MM.1S (cell line): Measurements from ENCODE around the gene ZNF625.

ENCODE experiments used
- DNase-seq: peaks from one replicate; pipeline ENCODE4 v3.0.0-alpha.2; 2015
- H2AFZ ChIP-seq: fragments of 300-600 bp; sonication (generic); 2 replicates; pipeline ENCODE4 v1.6.0; 2016; ENCODE audit warnings: antibody characterized with exemption, low read length
- H3F3A ChIP-seq: fragments of 300-600 bp; sonication (generic); 2 replicates; pipeline ENCODE4 v1.6.1; 2016; ENCODE audit warnings: mild to moderate bottlenecking, antibody characterized with exemption, low read length, moderate library complexity, mixed read lengths; ENCODE audit not compliant: insufficient read depth
- H3K27ac ChIP-seq: fragments of 300-600 bp; sonication (generic); 2 replicates; pipeline ENCODE4 v1.5.1; 2016; ENCODE audit warnings: mild to moderate bottlenecking, low read length
- H3K27me3 ChIP-seq: fragments of 300-600 bp; sonication (generic); replicated peaks from 2 replicates; pipeline ENCODE4 v1.6.0; 2016; ENCODE audit warnings: low read length; ENCODE audit not compliant: insufficient read depth
- H3K36me3 ChIP-seq: fragments of 300-600 bp; sonication (generic); replicated peaks from 2 replicates; pipeline ENCODE4 v1.6.1; 2016; ENCODE audit warnings: mild to moderate bottlenecking, low read length, mixed read lengths; ENCODE audit not compliant: insufficient read depth
- H3K4me1 ChIP-seq: fragments of 300-600 bp; sonication (generic); 2 replicates; pipeline ENCODE4 v1.6.1; 2016; ENCODE audit warnings: low read length, mixed read lengths
- H3K4me2 ChIP-seq: fragments of 300-600 bp; sonication (generic); 2 replicates; pipeline ENCODE4 v1.6.0; 2016; ENCODE audit warnings: low read depth, low read length
- H3K4me3 ChIP-seq: fragments of 300-600 bp; sonication (generic); 2 replicates; pipeline ENCODE4 v1.5.1; 2016; ENCODE audit warnings: low read length, mixed read lengths
- H3K79me2 ChIP-seq: fragments of 300-600 bp; sonication (generic); 2 replicates; pipeline ENCODE4 v1.6.1; 2016; ENCODE audit warnings: mixed run types, low read length, mixed read lengths
- H3K9ac ChIP-seq: fragments of 300-600 bp; sonication (generic); 2 replicates; pipeline ENCODE4 v1.6.1; 2016; ENCODE audit warnings: low read length, mixed read lengths
- H3K9me2 ChIP-seq: fragments of 300-600 bp; sonication (generic); replicated peaks from 2 replicates; pipeline ENCODE4 v1.6.1; 2016; ENCODE audit warnings: mild to moderate bottlenecking, low read length, mixed read lengths; ENCODE audit not compliant: insufficient read depth
- H3K9me3 ChIP-seq: fragments of 300-600 bp; sonication (generic); replicated peaks from 2 replicates; pipeline ENCODE4 v1.6.1; 2016; ENCODE audit warnings: mild to moderate bottlenecking, low read length, mixed read lengths; ENCODE audit not compliant: insufficient read depth
- H4K20me1 ChIP-seq: fragments of 300-600 bp; sonication (generic); 2 replicates; pipeline ENCODE4 v1.6.1; 2016; ENCODE audit warnings: mild to moderate bottlenecking, low read length, moderate library complexity, mixed read lengths; ENCODE audit not compliant: insufficient read depth
- CTCF ChIP-seq: fragments of 300-600 bp; sonication (generic); IDR thresholded peaks from 2 replicates; pipeline ENCODE4 v1.5.1; 2016; ENCODE audit warnings: antibody characterized with exemption, low read length, mixed read lengths
- EZH2 ChIP-seq: fragments of 300-600 bp; sonication (generic); optimal IDR thresholded peaks from 2 replicates; pipeline ENCODE3; 2017; ENCODE audit warnings: low read depth, mild to moderate bottlenecking, antibody characterized with exemption, low read length, mixed read lengths
- EZH2phosphoT487 ChIP-seq: fragments of 300-600 bp; sonication (generic); IDR thresholded peaks from 2 replicates; pipeline ENCODE4 v1.6.1; 2018; ENCODE audit warnings: antibody characterized with exemption, low read length

ZNF625 gene

GRCh38 chr19:12162882-12163806 is 6.6 kb upstream of the ZNF625 start, which contains the start of gene ZNF136:
Gene ZNF136, plus strand, starts transcription at chr19:12163096. Its CDS starts 108 bp downstream, at chr19:12163204.
- no peaks in the 10 kb centered on the region for H3K9me3 ChIP-seq
- H3K27ac ChIP-seq, result peak within 1 kb of the TSS; percentile 61; the same call in 1 of the 2 replicates
- H2AFZ ChIP-seq, result peak within 1 kb of the TSS; percentile 100
- DNase-seq, result peak; percentile 97
- no peaks in the 10 kb centered on the region for H3K4me1 ChIP-seq
- H3K9ac ChIP-seq, result peak within 1 kb of the TSS; percentile 91
- no peaks in the 10 kb centered on the region for H4K20me1 ChIP-seq
- H3F3A ChIP-seq, result no peaks in the 10 kb centered on the region
- H3K4me2 ChIP-seq, result peak within 1 kb of the TSS; percentile 92
- H3K4me3 ChIP-seq, result peak within 1 kb of the TSS; percentile 89
- no peaks in the 10 kb centered on the region for H3K36me3 ChIP-seq
- H3K9me2 ChIP-seq, result no peaks in the 10 kb centered on the region
- no peaks in the 10 kb centered on the region for H3K27me3 ChIP-seq
- TF ChIP-seq EZH2phosphoT487 (no peak), CTCF (no peak), EZH2 (no peak)
- peaks cover 53% of the 10 kb centered on the region for H3K79me2 ChIP-seq

- TF ChIP-seq EZH2 (no peak), EZH2phosphoT487 (no peak), CTCF (no peak)
- H3K27ac ChIP-seq, result no peak overlapping the region
- H2AFZ ChIP-seq, result peak overlapping the region; percentile 100
- no peaks in the 10 kb centered on the region for H3K9me3 ChIP-seq
- peaks cover 47% of the 10 kb centered on the region for H3K79me2 ChIP-seq
- no peaks in the 10 kb centered on the region for H3K9me2 ChIP-seq
- peak overlapping the region; percentile 89 for H3K4me3 ChIP-seq
- H3K4me2 ChIP-seq, result peak overlapping the region; percentile 92
- no peaks in the 10 kb centered on the region for H3K4me1 ChIP-seq
- H3K9ac ChIP-seq, result peak overlapping the region; percentile 91; the same call in 1 of the 2 replicates
- no peaks in the 10 kb centered on the region for H3K36me3 ChIP-seq
- H4K20me1 ChIP-seq, result no peaks in the 10 kb centered on the region
- H3K27me3 ChIP-seq, result no peaks in the 10 kb centered on the region
- no peaks in the 10 kb centered on the region for H3F3A ChIP-seq
- no peak for DNase-seq
These were observed 6.0 kb upstream of the ZNF625 start for GRCh38 chr19:12162513-12162881.

GRCh38 chr19:12159773-12160414 is 3.4 kb upstream of the ZNF625 start:
- Histone ChIP-seq H3K9ac (no peak overlapping the region), H3K4me1 (no peaks in the 10 kb centered on the region), H3K4me2 (no peak overlapping the region), H3K4me3 (no peak overlapping the region), H2AFZ (no peak overlapping the region), H3K27ac (no peak overlapping the region), H3K9me3 (no peaks in the 10 kb centered on the region), H3K27me3 (no peaks in the 10 kb centered on the region; the same call in 1 of the 2 replicates), H3K9me2 (no peaks in the 10 kb centered on the region), H3K79me2 (peaks cover 21% of the 10 kb centered on the region), H3K36me3 (no peaks in the 10 kb centered on the region), H3F3A (no peaks in the 10 kb centered on the region), H4K20me1 (no peaks in the 10 kb centered on the region)
- TF ChIP-seq EZH2phosphoT487 (no peak), EZH2 (no peak), CTCF (no peak)
- no peak for DNase-seq
